ENCODE measurements around the gene AGBL5.

The AGBL5 gene

DNA sequence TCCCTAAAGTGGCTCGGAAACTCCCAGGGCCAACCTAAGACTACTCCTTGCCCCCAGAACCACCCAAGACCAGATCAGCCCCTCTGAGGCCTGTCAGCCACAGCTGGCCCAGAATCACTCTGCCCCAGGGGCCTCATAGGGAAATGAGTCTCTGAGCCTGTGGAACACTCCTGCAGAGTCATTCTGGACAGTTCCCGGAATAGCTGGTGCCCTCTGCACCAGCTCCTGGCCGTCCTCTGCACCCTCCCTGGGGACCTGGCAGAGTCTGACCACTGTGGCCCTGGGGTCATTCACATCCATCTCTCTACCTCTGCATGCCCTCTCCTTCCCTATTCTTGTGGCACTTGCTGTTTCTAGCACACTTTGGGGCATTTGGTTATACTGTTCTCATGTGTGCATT, 33.3 kb upstream of the AGBL5 start:
- ATAC-seq (replicated peaks) = no peak
- no peak for DNase-seq
- H3K27ac Mint-ChIP-seq = no peak overlapping the region
- peaks cover 3 to 6% of the 10 kb centered on the region in 2 donors for H3K4me1 Mint-ChIP-seq
- H3K36me3 Mint-ChIP-seq = peaks cover 0 to 3% of the 10 kb centered on the region in 2 donors
- H3K9me3 Mint-ChIP-seq = no peaks in the 10 kb centered on the region
- no peak overlapping the region for H3K4me3 Mint-ChIP-seq
- no peaks in the 10 kb centered on the region for H3K27me3 Mint-ChIP-seq

DNA sequence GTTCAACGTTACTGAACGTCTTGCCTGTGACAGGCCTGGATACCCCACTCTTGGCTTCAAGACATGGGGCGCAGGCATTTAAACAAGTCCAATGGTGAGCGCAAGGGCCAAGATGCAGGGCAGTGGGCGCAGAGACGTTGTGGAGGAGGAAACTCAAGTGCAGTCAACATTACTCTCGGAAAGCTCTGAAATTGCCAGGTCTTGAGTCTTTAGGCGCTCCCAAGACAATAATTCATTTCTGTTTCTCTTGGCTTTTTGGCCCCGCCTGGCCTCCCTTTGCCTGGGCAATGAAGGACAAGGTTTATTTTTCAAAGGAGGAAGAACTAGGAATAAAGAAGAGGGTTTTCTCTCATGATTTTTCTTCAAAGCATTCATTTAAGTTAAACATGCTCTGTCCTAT, 32.0 kb upstream of the AGBL5 start:
- Mint-ChIP-seq H3K36me3 (peaks cover 6 to 8% of the 10 kb centered on the region in 2 donors), H3K9me3 (no peaks in the 10 kb centered on the region)

DNA sequence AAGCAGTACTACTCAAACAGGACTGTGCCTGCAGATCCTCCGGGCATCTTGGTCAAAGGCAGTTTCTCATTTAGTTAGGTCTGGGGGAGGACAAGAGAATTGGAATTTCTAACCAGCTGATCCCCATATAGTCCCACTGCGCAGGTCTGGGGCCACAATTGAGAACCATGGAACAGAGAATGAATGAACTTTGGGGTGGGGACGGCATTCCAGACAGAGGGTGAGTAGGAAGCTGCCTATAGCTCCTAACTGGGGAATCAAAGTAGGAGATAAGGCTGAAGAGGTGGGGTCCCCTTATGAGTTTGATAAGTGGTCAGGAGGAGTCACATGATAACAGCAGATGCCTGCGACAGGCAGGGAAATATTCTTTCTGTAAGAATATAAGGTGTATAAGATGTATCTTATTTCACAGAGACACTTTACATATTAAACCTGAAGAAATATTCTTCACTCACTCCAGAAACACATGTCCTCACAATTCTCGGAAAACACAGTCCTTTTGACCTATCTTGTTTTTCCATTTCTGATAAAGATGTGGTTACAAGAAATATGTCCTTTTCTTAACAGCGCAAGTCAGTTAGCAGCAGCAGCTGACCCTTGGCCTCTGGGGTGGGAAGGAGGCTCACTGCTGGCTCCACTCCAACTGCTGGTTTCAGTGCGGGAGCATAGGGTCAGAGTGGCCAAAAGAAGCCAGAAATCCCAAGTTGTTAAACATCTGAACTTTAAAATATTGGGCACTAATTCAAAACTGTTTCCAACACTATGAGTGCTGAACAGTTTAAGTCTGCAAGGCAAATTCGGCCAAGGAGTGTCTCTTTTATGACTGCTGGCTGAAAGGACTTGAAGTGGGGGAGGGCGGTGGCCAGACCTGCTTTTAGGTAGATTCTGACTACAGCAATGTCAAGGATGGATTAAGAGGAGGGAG, 31.3 kb upstream of the AGBL5 start:
- peaks cover 12 to 14% of the 10 kb centered on the region in 2 donors for H3K36me3 Mint-ChIP-seq
- H3K27ac Mint-ChIP-seq = no peak overlapping the region
- no peak overlapping the region for H3K4me3 Mint-ChIP-seq
- DNase-seq (no peak), ATAC-seq (replicated peaks) (no peak)
- H3K9me3 Mint-ChIP-seq = no peaks in the 10 kb centered on the region
- no peaks in the 10 kb centered on the region for H3K27me3 Mint-ChIP-seq
- H3K4me1 Mint-ChIP-seq = peaks cover 6 to 9% of the 10 kb centered on the region in 2 donors

More for the DNA sequence above, 32.0 kb upstream of the AGBL5 start:
- ATAC-seq (replicated peaks) = no peak
- H3K4me3 Mint-ChIP-seq = no peak overlapping the region
- H3K27ac Mint-ChIP-seq = no peak overlapping the region
- DNase-seq = no peak
- H3K4me1 Mint-ChIP-seq = peaks cover 6 to 9% of the 10 kb centered on the region in 2 donors
- H3K27me3 Mint-ChIP-seq = no peaks in the 10 kb centered on the region

DNA sequence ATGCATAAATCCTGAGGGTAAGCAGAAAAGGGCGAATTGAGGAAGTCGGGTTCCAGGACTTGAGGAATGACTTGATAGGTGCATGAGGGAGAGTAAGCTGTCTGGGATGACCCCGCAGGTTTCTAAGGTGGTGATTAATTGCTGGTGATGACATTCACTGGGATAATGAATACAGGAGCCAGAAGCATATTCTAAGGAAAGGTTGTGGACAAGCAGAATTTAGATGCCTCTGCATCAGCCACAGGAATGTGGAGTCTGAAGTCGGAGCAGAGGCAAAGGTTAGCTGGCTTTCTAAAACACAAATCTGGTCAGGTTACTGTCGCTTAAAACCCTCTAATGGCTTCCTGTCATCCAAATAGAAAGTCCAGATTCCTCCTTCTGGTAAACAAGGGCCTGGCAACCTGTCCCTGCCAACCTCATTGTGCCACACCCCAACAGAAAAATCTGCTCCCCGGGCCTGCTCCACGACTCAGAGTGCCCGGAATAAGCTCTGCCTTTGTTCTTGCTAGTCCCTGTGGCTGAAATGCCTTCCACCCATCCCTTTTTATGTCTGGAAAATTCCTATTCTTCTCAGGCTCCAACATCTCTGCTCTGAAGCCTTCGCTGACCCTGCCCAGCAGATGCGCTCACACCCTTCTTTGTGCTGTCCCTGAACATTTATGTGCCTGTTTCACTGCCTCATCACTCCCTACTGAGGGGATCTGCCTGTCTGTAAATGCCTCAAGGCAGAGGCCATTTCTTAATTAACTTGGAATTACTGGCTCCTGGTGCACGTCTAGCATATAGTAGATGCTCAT, 30.0 kb upstream of the AGBL5 start:
- H3K4me1 Mint-ChIP-seq = peaks cover 2 to 9% of the 10 kb centered on the region in 2 donors
- H3K27ac Mint-ChIP-seq = no peak overlapping the region
- peaks cover 18 to 19% of the 10 kb centered on the region in 2 donors for H3K36me3 Mint-ChIP-seq
- no peaks in the 10 kb centered on the region for H3K9me3 Mint-ChIP-seq
- ATAC-seq (replicated peaks) = no peak
- no peak for DNase-seq
- no peak overlapping the region for H3K4me3 Mint-ChIP-seq
- H3K27me3 Mint-ChIP-seq = no peaks in the 10 kb centered on the region

DNA sequence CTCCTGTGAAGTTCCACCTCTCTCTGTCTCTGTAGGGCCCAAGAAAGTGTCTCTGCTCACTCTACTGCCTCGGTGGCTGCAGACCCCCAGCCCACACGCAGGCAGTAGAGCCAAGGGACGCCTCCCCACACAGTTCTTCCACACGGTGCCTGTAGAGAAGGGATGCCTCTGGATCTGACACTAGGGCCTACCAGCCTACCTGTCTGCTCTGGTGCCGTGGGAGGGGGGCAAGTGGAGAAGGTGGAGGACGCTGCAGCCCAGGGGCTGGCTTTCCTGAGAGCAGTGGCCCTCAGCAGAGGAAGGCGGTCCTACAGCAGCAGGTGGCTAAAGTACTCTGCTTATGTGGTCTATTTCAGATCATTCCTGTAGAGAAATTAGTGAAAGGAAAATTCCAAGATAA, 27.7 kb upstream of the AGBL5 start:
- peak overlapping the region; percentile 22 for H3K27ac Mint-ChIP-seq
- no peaks in the 10 kb centered on the region for H3K27me3 Mint-ChIP-seq
- no peak for ATAC-seq (replicated peaks)
- no peaks in the 10 kb centered on the region for H3K9me3 Mint-ChIP-seq
- H3K36me3 Mint-ChIP-seq = peaks cover 29 to 33% of the 10 kb centered on the region in 2 donors
- H3K4me1 Mint-ChIP-seq = peaks cover 6 to 14% of the 10 kb centered on the region in 2 donors
- H3K4me3 Mint-ChIP-seq = no peak overlapping the region
- no peak for DNase-seq

DNA sequence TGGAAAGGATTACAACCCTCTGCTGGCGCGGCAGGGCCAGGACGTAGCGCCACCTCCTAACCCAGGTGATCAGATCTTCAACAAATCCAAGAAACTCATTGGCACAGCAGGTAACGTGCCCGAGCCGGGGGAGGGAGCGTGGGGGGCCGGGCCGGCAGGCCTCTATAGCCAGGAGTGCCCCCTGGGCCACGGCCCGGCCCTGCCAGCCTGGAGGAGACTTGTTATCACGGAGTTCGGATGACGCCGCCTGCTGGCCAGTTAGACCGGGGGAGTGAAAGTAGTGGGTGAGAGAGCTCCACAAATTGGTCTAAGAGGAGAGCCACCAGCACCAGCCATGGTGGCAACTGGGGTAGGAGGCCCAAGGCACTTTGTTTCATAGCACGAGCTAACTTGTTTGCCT, 27.3 kb upstream of the AGBL5 start:
- Mint-ChIP-seq H3K4me3 (no peak overlapping the region), H3K36me3 (peaks cover 33 to 38% of the 10 kb centered on the region in 2 donors), H3K27ac (no peak overlapping the region), H3K27me3 (no peaks in the 10 kb centered on the region), H3K9me3 (no peaks in the 10 kb centered on the region), H3K4me1 (peaks cover 7 to 17% of the 10 kb centered on the region in 2 donors)
- ATAC-seq (replicated peaks) (no peak), DNase-seq (no peak)

DNA sequence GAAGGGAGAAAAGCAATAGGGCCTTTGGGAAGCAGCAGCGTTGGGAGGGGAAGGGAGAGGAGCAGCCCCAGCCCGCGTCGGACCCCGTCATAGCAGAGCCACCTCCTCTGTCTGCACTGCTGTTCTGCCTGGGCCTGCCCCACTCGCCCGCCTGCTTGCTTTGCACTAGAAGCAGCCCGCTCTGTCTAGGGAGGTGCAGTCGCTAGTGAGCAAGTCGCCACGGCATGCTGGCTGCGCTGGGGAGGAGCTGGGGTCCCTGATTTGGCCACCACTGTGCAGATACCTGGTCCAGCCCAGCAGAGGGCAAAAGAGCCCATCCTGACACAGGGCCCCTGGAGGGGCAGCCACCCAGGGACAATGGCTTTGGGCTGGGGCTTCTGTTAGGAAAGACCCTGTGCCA, 26.7 kb upstream of the AGBL5 start:
- Mint-ChIP-seq H3K4me1 (peaks cover 11 to 23% of the 10 kb centered on the region in 2 donors), H3K9me3 (no peaks in the 10 kb centered on the region), H3K27me3 (no peaks in the 10 kb centered on the region), H3K4me3 (no peak overlapping the region), H3K27ac (no peak overlapping the region), H3K36me3 (peaks cover 33 to 44% of the 10 kb centered on the region in 2 donors)
- ATAC-seq (replicated peaks) = peak in 1 of 2 donors; percentile 36
- DNase-seq = no peak

DNA sequence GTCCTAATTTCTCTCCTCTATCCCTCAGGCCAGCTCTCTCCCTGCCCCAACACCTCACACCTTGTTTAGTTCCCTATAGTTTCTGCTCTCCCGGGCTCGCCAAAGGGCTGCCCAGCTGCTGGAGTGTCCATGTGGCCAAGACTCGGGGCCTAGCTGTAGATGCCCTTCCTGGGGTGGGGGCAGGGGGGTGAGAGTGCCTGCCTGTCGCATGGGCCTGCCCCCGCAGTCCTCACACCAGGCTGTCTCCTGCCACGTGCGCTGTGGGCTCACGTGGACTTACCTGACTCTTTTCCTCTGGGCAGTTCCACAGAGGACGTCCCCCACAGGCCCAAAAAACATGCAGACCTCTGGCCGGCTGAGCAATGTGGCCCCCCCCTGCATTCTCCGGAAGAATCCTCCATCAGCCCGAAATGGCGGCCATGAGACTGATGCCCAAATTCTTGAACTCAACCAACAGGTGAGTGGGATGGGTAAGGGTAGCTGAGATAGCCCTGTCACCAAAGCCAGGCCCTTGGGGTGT, 26.1 kb upstream of the AGBL5 start:
- Mint-ChIP-seq H3K27me3 (no peaks in the 10 kb centered on the region), H3K36me3 (peaks cover 33 to 46% of the 10 kb centered on the region in 2 donors), H3K4me1 (peaks cover 13 to 28% of the 10 kb centered on the region in 2 donors), H3K4me3 (no peak overlapping the region), H3K9me3 (no peaks in the 10 kb centered on the region), H3K27ac (no peak overlapping the region)
- no peak for DNase-seq
- no peak for ATAC-seq (replicated peaks)

DNA sequence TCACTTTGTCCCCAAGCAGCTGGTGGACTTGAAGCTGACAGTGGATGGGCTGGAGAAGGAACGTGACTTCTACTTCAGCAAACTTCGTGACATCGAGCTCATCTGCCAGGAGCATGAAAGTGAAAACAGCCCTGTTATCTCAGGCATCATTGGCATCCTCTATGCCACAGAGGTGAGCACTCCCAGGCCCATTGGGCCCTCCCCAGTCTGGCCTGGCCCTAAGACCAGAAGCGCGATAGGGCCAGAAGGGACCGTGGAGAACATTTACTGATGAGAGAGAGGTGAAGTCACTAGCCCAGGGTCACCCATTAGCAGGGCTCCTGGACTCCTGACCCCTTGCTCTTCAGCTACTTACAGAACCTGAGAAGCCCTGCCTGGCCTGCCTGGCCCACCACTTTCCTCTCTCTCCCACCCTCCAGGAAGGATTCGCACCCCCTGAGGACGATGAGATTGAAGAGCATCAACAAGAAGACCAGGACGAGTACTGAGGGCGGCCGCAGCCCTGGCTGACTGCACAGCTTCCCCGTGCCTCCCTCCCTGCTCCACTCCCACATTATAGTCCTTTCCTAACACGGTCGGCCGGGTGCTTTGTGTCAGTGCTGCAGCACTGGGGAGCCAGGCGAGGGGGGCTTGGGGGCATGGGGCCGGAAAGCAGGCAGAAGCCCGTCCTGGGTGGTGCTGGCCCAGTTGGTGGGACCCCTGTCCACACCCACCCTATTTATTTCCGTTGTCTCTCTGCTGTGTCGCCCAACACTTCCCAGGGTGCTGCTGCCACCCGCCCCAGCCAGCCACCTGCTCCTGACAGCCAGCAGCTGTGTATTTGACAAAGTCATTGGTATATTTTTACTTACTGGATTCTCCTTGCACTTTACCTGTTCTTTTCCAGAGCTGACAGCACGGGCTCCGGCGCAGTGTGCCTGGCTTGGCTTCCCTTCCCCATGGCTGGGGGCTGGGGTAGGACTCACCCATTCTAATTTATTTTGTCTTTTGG, 25.3 kb upstream of the AGBL5 start:
- Mint-ChIP-seq H3K4me1 (peaks cover 15 to 32% of the 10 kb centered on the region in 2 donors), H3K36me3 (peaks cover 33 to 49% of the 10 kb centered on the region in 2 donors), H3K27me3 (no peaks in the 10 kb centered on the region), H3K9me3 (no peaks in the 10 kb centered on the region), H3K4me3 (no peak overlapping the region), H3K27ac (no peak overlapping the region)
- ATAC-seq (replicated peaks) = no peak
- no peak for DNase-seq

DNA sequence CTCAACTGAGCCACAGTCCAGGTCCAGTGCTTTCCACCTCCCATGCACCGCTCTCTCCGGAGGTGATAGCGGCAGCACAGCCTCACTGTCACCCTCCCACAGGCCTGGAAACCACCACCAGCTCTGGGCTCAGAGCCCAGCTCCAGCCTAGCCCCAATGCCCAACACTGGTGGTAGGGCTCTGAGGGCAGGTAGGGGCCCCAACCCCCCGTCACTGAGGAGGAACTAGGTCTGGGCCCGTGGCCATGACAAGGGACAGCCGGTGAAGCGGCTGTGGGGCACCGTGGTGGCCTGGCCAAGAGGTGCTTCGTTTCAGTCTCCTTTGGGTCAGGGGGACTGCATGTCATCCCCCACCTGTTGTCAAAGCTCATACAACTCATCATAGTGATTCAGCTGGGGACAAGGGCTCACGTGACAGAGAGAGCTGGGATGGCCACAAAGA, 24.2 kb upstream of the AGBL5 start:
- Mint-ChIP-seq H3K36me3 (peaks cover 33 to 49% of the 10 kb centered on the region in 2 donors), H3K9me3 (no peaks in the 10 kb centered on the region), H3K27ac (no peak overlapping the region), H3K4me3 (no peak overlapping the region), H3K27me3 (no peaks in the 10 kb centered on the region), H3K4me1 (peaks cover 20 to 41% of the 10 kb centered on the region in 2 donors)
- no peak for DNase-seq
- ATAC-seq (replicated peaks) = no peak

DNA sequence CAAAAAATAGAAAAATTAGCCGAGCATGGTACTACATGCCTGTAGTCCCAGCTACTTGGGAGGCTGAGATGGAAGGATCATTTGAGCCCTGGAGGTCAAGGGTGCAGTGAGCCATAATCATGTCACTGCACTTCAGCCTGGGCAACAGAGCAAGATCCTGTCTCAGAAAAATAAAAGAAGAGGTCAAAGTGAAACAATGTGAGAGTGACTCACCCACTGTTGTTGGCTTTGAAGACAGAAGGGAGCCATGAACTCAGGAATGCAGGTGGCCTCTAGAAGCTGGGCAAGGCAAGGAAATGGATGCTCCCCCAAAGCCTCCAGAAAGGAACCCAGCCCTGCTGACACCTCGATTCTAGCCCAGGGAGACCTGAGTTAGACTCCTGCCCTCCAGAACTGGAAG, 22.4 kb upstream of the AGBL5 start:
- DNase-seq (no peak), ATAC-seq (replicated peaks) (no peak)
- H3K27ac Mint-ChIP-seq = no peak overlapping the region
- no peaks in the 10 kb centered on the region for H3K9me3 Mint-ChIP-seq
- peaks cover 25 to 46% of the 10 kb centered on the region in 2 donors for H3K4me1 Mint-ChIP-seq
- H3K27me3 Mint-ChIP-seq = no peaks in the 10 kb centered on the region
- peaks cover 29 to 44% of the 10 kb centered on the region in 2 donors for H3K36me3 Mint-ChIP-seq
- H3K4me3 Mint-ChIP-seq = no peak overlapping the region

DNA sequence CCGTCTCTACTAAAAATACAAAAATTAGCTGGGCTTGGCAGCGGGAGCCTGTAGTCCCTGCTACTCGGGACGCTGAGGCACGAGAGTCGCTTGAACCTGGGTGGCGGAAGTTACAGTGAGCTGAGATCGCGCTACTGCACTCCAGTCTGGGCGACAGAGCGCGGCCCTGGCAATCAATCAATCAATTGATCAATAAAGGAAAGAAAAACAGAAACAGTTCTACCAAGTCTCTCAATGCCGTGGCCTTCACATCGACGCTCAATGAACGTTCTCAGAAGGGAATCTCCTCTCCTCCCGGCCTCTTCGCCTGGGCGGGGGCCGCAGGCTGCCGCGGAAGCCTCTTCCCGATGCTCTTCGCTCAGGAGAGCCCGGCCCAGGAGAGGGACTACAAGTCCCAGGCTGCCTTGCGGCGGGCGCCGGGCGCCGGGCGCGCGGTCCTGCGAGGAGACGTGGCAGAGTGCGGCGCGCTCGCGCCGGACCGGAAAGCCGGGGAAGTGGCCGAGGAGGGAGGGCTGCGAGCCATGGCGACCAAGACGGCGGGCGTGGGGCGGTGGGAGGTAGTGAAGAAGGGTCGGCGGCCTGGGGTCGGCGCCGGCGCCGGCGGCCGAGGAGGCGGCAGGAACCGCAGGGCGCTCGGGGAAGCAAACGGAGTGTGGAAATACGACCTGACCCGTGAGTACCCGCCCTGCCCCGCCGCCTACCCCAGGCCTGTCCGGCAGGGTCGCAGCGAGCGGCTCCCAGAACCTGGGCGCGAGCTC, 18.8 kb upstream of the AGBL5 start, which contains the start of gene TMEM214:
Gene TMEM214, plus strand, starts transcription at position 471 of the 758 bp plus-strand sequence. Its CDS starts 51 bp downstream, at position 522.
- Mint-ChIP-seq H3K36me3 (peaks cover 38 to 60% of the 10 kb centered on the region in 2 donors), H3K4me3 (peak within 1 kb of the TSS; percentile 92 to 97), H3K4me1 (peaks cover 31 to 55% of the 10 kb centered on the region in 2 donors), H3K9me3 (no peaks in the 10 kb centered on the region), H3K27me3 (no peaks in the 10 kb centered on the region), H3K27ac (peak within 1 kb of the TSS; percentile 92)
- peak; percentile 75 for DNase-seq
- peak; percentile 99 for ATAC-seq (replicated peaks)

Data from stimulated activated naive B cell treated with anti-CD40 and anti-IgM and Interleukin-4, amounts not matched to agents 10 μg/mL and 1 μg/mL and 100 μg/mL, for 72 hours (primary cell).